Measurements from ENCODE around the gene NUP93.

NUP93 gene

GRCh38 chr16:56785317-56785716 is 55.4 kb downstream of the NUP93 start:
- Histone ChIP-seq H3K36me3 (no peaks in the 10 kb centered on the region), H3K4me1 (no peaks in the 10 kb centered on the region), H3K27ac (no peak overlapping the region), H3K4me3 (no peak overlapping the region), H3K9me3 (no peaks in the 10 kb centered on the region), H3K27me3 (no peaks in the 10 kb centered on the region)
- TF ChIP-seq, protein P1, sequence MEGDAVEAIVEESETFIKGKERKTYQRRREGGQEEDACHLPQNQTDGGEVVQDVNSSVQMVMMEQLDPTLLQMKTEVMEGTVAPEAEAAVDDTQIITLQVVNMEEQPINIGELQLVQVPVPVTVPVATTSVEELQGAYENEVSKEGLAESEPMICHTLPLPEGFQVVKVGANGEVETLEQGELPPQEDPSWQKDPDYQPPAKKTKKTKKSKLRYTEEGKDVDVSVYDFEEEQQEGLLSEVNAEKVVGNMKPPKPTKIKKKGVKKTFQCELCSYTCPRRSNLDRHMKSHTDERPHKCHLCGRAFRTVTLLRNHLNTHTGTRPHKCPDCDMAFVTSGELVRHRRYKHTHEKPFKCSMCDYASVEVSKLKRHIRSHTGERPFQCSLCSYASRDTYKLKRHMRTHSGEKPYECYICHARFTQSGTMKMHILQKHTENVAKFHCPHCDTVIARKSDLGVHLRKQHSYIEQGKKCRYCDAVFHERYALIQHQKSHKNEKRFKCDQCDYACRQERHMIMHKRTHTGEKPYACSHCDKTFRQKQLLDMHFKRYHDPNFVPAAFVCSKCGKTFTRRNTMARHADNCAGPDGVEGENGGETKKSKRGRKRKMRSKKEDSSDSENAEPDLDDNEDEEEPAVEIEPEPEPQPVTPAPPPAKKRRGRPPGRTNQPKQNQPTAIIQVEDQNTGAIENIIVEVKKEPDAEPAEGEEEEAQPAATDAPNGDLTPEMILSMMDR (IDR thresholded peaks at IDR 0.05) = no peak
- no peak for DNase-seq
- intact Hi-C loops (cut with DNase I; ENCODE audit: low total_unique reads) = no loop called here

DNA sequence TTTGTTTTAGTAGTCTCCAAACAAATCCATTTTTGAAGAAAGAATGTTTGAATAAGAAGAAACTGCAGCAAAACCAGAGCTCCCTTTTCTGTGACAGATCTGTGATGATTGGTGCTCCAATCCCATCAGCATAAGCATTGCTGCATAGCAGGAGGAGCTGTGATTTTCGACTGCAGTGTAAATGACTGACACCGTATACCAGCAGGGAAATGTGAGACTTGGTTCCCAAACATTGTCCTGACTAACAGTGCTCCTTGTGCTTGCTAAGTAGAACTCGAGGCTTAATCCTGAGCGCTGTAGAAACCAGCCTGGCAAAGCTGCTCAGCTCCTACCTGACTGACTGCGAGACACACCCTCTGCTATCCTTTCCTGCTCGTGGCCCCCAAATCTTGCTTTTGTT is 57.2 kb downstream of the NUP93 start:
- intact Hi-C loops (cut with DNase I; ENCODE audit: low total_unique reads) = no loop called here
- Histone ChIP-seq H3K27ac (no peak overlapping the region), H3K4me1 (no peaks in the 10 kb centered on the region), H3K4me3 (no peak overlapping the region), H3K27me3 (no peaks in the 10 kb centered on the region), H3K36me3 (no peaks in the 10 kb centered on the region), H3K9me3 (no peaks in the 10 kb centered on the region)
- no peak for DNase-seq
- TF ChIP-seq, protein P1 (IDR thresholded peaks at IDR 0.05) = no peak

DNA sequence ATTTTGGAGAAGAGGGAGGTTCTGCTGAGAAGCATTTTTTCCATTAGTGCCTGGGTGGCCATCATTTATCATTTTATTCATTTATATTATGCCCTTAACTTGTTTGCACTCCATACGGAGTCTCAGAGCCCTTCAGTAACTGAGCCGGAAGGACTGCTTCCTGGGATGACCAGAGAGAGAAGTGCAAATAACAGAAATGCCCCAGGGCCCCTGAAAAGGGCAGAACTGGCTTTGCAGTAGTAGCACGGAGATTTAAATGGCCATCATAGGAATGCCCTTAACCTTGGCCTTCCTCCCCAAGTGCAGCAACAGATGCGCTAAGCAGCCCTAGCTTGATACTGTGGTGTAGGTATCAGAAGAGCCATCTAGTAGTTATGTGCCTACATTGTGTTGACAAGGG is 58.5 kb downstream of the NUP93 start:
- intact Hi-C loops (cut with DNase I; ENCODE audit: low total_unique reads) = no loop called here
- Histone ChIP-seq H3K4me1 (peaks cover 0 to 5% (median 0%) of the 10 kb centered on the region in 4 donors), H3K9me3 (no peaks in the 10 kb centered on the region), H3K27ac (no peak overlapping the region), H3K27me3 (no peaks in the 10 kb centered on the region), H3K4me3 (no peak overlapping the region), H3K36me3 (no peaks in the 10 kb centered on the region)
- no peak for DNase-seq
- TF ChIP-seq, protein P1 (IDR thresholded peaks at IDR 0.05) = no peak

GRCh38 chr16:56789360-56789759 is 59.4 kb downstream of the NUP93 start:
- Histone ChIP-seq H3K27ac (no peak overlapping the region), H3K4me1 (peaks cover 0 to 5% (median 0%) of the 10 kb centered on the region in 4 donors), H3K9me3 (no peaks in the 10 kb centered on the region), H3K36me3 (no peaks in the 10 kb centered on the region), H3K27me3 (no peaks in the 10 kb centered on the region), H3K4me3 (no peak overlapping the region)
- TF ChIP-seq, protein P1 (IDR thresholded peaks at IDR 0.05) = peak; percentile 25 to 33
- intact Hi-C loops (cut with DNase I; ENCODE audit: low total_unique reads) = no loop called here
- DNase-seq = no peak

DNA sequence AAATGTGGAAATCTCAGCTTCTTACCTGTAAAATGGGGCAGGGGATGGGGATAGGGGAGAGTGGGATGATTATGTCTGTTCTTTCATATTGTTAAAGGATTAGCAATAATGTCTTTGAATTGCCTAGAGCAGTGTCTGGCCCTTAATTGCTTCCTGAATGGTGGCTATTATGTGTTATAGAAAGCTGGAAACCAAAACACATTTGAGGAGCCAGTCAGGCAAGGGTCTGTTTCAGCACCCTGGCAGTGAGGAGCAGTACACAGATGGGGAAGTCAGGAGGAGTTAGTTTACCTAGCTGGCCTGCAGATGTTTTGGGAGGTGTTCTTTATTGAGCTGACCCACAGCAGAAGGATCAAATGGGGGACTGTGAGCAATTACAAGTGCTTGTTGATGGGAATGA is 63.0 kb downstream of the NUP93 start:
- Histone ChIP-seq H3K27ac (no peak overlapping the region), H3K27me3 (no peaks in the 10 kb centered on the region), H3K4me3 (no peak overlapping the region), H3K9me3 (no peaks in the 10 kb centered on the region), H3K36me3 (no peaks in the 10 kb centered on the region), H3K4me1 (peaks cover 0 to 5% (median 0%) of the 10 kb centered on the region in 4 donors)
- DNase-seq = no peak
- TF ChIP-seq, protein P1 (IDR thresholded peaks at IDR 0.05) = no peak
- intact Hi-C loops (cut with DNase I; ENCODE audit: low total_unique reads) = no loop called here

DNA sequence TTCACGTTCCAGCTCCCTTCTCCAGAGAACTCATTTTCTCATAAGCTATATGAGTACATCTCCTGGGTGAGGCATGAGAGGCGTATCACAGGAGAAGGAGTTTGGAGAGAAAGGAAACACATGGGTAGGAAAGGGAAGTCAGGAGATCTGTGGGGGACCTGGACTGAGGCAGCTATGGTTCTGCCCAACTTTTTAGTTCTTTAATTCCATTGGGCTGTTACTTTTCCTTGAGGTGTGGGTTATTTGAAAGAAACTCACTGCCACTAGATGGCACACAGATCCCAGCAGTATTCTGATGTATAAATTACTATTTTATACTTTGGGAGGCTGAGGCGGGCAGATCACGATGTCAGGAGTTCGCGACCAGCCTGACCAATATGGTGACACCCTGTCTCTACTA is 63.6 kb downstream of the NUP93 start:
- H3K36me3 ChIP-seq = no peaks in the 10 kb centered on the region
- H3K9me3 ChIP-seq = no peaks in the 10 kb centered on the region
- H3K27me3 ChIP-seq = no peaks in the 10 kb centered on the region
- TF ChIP-seq, protein P1 (IDR thresholded peaks at IDR 0.05) = no peak
- H3K4me1 ChIP-seq = peaks cover 0 to 5% (median 0%) of the 10 kb centered on the region in 4 donors
- H3K27ac ChIP-seq = no peak overlapping the region
- no peak for DNase-seq
- no peak overlapping the region for H3K4me3 ChIP-seq
- intact Hi-C loops (cut with DNase I; ENCODE audit: low total_unique reads) = no loop called here

Measured in tibial artery (tissue), 4 donors.